K562 (cell line): ENCODE measurements around the gene ZBTB49. TPM values are rescaled to one million over a fixed set of nuclear protein-coding genes. Genes with fewer than 3 reads are reported as not detected.

Experiments used
- ATAC-seq: fragments of 200-7000 bp; cut with Tn5 transposase; 3 replicates; pipeline ENCODE4 v1.9.1; 2020; ENCODE audit warnings: moderate library complexity
- BruUV-seq: library from RNA; stranded (reverse); fragments of 400-500 nt; replicated peaks from 2 replicates; lab custom pipeline; 2021; lab: Mats Ljungman, UMichigan
- CTCF ChIA-PET: fragments of 300-600 bp; formaldehyde crosslinking; extraction: SDS; loops from one replicate; lab custom pipeline; 2021; ENCODE audit warnings: low intra/inter-chr PET ratio; lab: Yijun Ruan, JAX
- POLR2A ChIA-PET: fragments of 300-600, 350-650 bp; sonication (Branson Sonifier 250); formaldehyde crosslinking; extraction: SDS; loops from one replicate; lab custom pipeline; 2021; ENCODE audit warnings: antibody characterized with exemption, inconsistent platforms; lab: Yijun Ruan, JAX
- DNase-seq, 4 experiments: peaks; one replicate each; pipeline versions ENCODE4 v3.0.0 to v3.0.0-alpha.2; 2011 to 2018; ENCODE audit warnings: low spot score in 3 of 4, mixed read lengths in 3 of 4; ENCODE audit errors: extremely low read depth in 1 of 4
- FAIRE-seq: peaks from 2 replicates; lab custom pipeline; 2011; peaks lifted over from hg19 to GRCh38; lab: Jason Lieb, UNC
- H2AFZ ChIP-seq: 2 replicates; pipeline ENCODE4 v1.6.0; 2011; ENCODE audit warnings: low read depth, low read length, control low read depth, inconsistent platforms
- H3K27ac ChIP-seq: fragments of 200-600 bp; 3 replicates; pipeline ENCODE4 v1.8.0; 2011; ENCODE audit warnings: low read depth, mild to moderate bottlenecking, control low read depth, inconsistent platforms, low read length, moderate library complexity, mixed read lengths; ENCODE audit errors: extremely low read depth
- H3K27me3 ChIP-seq, 2 experiments: fragments of 300-600 bp in 1 of 2; 2 replicates in 1 of 2; 3 replicates in 1 of 2; pipeline versions ENCODE4 v1.6.0 to v1.8.0; 2011; ENCODE audit warnings: inconsistent platforms in 2 of 2, low read length in 2 of 2, mild to moderate bottlenecking in 1 of 2, mixed read lengths in 1 of 2, moderate library complexity in 1 of 2; ENCODE audit not compliant: control insufficient read depth in 2 of 2, insufficient read depth in 2 of 2
- H3K36me3 ChIP-seq: fragments of 300-600 bp; 3 replicates; pipeline ENCODE4 v1.8.0; 2011; ENCODE audit warnings: mild to moderate bottlenecking, low read length, inconsistent platforms; ENCODE audit not compliant: control insufficient read depth, insufficient read depth
- H3K4me1 ChIP-seq, 2 experiments: fragments of 200-600 bp in 1 of 2; replicated peaks in 1 of 2; 2 replicates in 1 of 2; 3 replicates in 1 of 2; pipeline versions ENCODE4 v1.5.1 to v1.8.0; 2011; ENCODE audit warnings: inconsistent platforms in 2 of 2, low read length in 2 of 2, mild to moderate bottlenecking in 1 of 2, mixed read lengths in 1 of 2, moderate library complexity in 1 of 2; ENCODE audit not compliant: control insufficient read depth in 2 of 2, insufficient read depth in 2 of 2
- H3K4me2 ChIP-seq: 2 replicates; pipeline ENCODE4 v1.6.1; 2011; ENCODE audit warnings: low read length, control low read depth, inconsistent platforms, mixed read lengths; ENCODE audit not compliant: insufficient read depth
- H3K4me3 ChIP-seq: fragments of 200-600 bp; sonication (generic), shearing (Covaris generic); 2 replicates; pipeline ENCODE4 v1.5.1; 2016; ENCODE audit warnings: control low read depth, inconsistent platforms
- H3K79me2 ChIP-seq: fragments of 200-600 bp; 3 replicates; pipeline ENCODE4 v1.8.0; 2011; ENCODE audit warnings: low read length, inconsistent platforms; ENCODE audit not compliant: control insufficient read depth, insufficient read depth
- H3K9ac ChIP-seq, 2 experiments: 2 replicates each; pipeline versions ENCODE4 v1.6.0 to v1.6.1; 2011; ENCODE audit warnings: low read depth in 2 of 2, low read length in 2 of 2, control low read depth in 1 of 2, inconsistent platforms in 1 of 2, mild to moderate bottlenecking in 1 of 2, mixed read lengths in 1 of 2; ENCODE audit not compliant: insufficient read depth in 1 of 2
- H3K9me1 ChIP-seq: one replicate; pipeline ENCODE4 v1.6.0; 2011; ENCODE audit warnings: inconsistent platforms, mild to moderate bottlenecking, low read length, moderate library complexity; ENCODE audit not compliant: control insufficient read depth, insufficient read depth
- H3K9me3 ChIP-seq: replicated peaks from 2 replicates; pipeline ENCODE4 v1.5.1; 2011; ENCODE audit warnings: low read depth, low read length, inconsistent platforms; ENCODE audit not compliant: control insufficient read depth, insufficient read depth
- H4K20me1 ChIP-seq: replicated peaks from 2 replicates; pipeline ENCODE4 v1.6.1; 2011; ENCODE audit warnings: low read length, inconsistent platforms, mixed read lengths; ENCODE audit not compliant: control insufficient read depth, insufficient read depth
- ELF2 ChIP-seq: fragments of 250-450 bp; sonication (Bioruptor Pico); IDR thresholded peaks from 2 replicates; pipeline ENCODE4 v1.5.0; 2021; ENCODE audit warnings: mild to moderate bottlenecking
- ETS2 ChIP-seq: IDR thresholded peaks from 2 replicates; pipeline ENCODE4 v1.6.1; 2016; ENCODE audit warnings: borderline replicate concordance, missing genetic modification characterization, mild to moderate bottlenecking, moderate library complexity, missing compliant biosample characterization; ENCODE audit not compliant: poor library complexity, severe bottlenecking
- FOXM1 ChIP-seq, 2 experiments: fragments of 450-650 bp in 1 of 2; sonication (generic) in 1 of 2; formaldehyde crosslinking in 1 of 2; IDR thresholded peaks; 2 replicates each; pipeline versions ENCODE4 v1.6.1 to v1.9.0; 2017 to 2022; ENCODE audit warnings: low read depth in 2 of 2, mild to moderate bottlenecking in 2 of 2, missing genetic modification reagents in 1 of 2, moderate library complexity in 1 of 2
- GABPA ChIP-seq: fragments of 200-800 bp; sonication (Bioruptor generic); conservative IDR thresholded peaks from 2 replicates; pipeline ENCODE4 v1.6.1; 2016; ENCODE audit warnings: low read depth, missing genetic modification characterization, missing compliant biosample characterization
- HDGF ChIP-seq: fragments of 450-650 bp; IDR thresholded peaks from 2 replicates; pipeline ENCODE4 v1.6.1; 2016
- HNRNPLL ChIP-seq: fragments of 200-400 bp; formaldehyde crosslinking; IDR thresholded peaks from 2 replicates; pipeline ENCODE4 v1.6.1; 2017; ENCODE audit warnings: low read length, low read depth, mild to moderate bottlenecking; ENCODE audit not compliant: poor library complexity, severe bottlenecking
- MAFK ChIP-seq: IDR thresholded peaks from 2 replicates; pipeline ENCODE4 v1.6.1; 2011; ENCODE audit warnings: low read length, improper control_type of control experiment
- MCM2 ChIP-seq: fragments of 450-650 bp; IDR thresholded peaks from 2 replicates; pipeline ENCODE4 v1.6.1; 2017; ENCODE audit warnings: low read depth, mild to moderate bottlenecking
- NCOA6 ChIP-seq: fragments of 450-650 bp; IDR thresholded peaks from 2 replicates; pipeline ENCODE4 v1.6.1; 2017; ENCODE audit warnings: mild to moderate bottlenecking
- NR2F6 ChIP-seq: fragments of 450-650 bp; formaldehyde crosslinking; IDR thresholded peaks from 2 replicates; pipeline ENCODE4 v1.4.0; 2020; ENCODE audit warnings: mild to moderate bottlenecking
- RFX7 ChIP-seq: fragments of 250-450 bp; sonication (Bioruptor Pico); IDR thresholded peaks from 2 replicates; pipeline ENCODE4 v1.5.1; 2021; ENCODE audit warnings: mild to moderate bottlenecking
- RREB1 ChIP-seq: fragments of 250-450 bp; sonication (Bioruptor Pico); IDR thresholded peaks from 2 replicates; pipeline ENCODE4 v1.4.0; 2020
- SRSF3 ChIP-seq: fragments of 200-400 bp; formaldehyde crosslinking; IDR thresholded peaks from 2 replicates; pipeline ENCODE4 v1.6.1; 2016; ENCODE audit warnings: mild to moderate bottlenecking, low read length, moderate library complexity; ENCODE audit not compliant: insufficient read depth
- TRIM24 ChIP-seq, 2 experiments: fragments of 450-650 bp; IDR thresholded peaks; 2 replicates each; pipeline ENCODE4 v1.6.1; 2016
- WGBS: fragments of 100-300 bp; shearing (Covaris generic); methylation state at CpG from one replicate; pipeline ENCODE4 v1.1.6; 2016; ENCODE audit warnings: low coverage, mixed read lengths; ENCODE audit not compliant: insufficient coverage; ENCODE audit errors: missing lambda C conversion rate; 5-methylcytosine and 5-hydroxymethylcytosine counted together
- in situ Hi-C: fragments of 300-500 bp; cut with MboI; formaldehyde crosslinking; loops from 4 replicates; pipeline ENCODE4 v1.15.0; 2018; ENCODE audit warnings: inconsistent platforms, mixed read lengths
- intact Hi-C: fragments of 100-400 bp; cut with micrococcal nuclease; formaldehyde crosslinking; loops from 2 replicates; pipeline ENCODE4 v1.14.2; 2022
- polyA plus RNA-seq, 8 experiments: library from polyadenylated mRNA; depleted of rRNA in 4 of 8; stranded (reverse) in 5 of 8; unstranded in 3 of 8; fragments of >200 nt; fragmentation: Nextera tagmentation in 2 of 8; fragmentation: Illumina TruSeq in 1 of 8; extraction: Ambion mirVana in 2 of 8; extraction: Trizol in 1 of 8; gene quantifications; 2 replicates each; pipeline versions ENCODE4 v1.2.1 to v1.2.3, GENCODE V29; 2011 to 2014; ENCODE audit warnings: inconsistent platforms in 1 of 8, missing spikeins in 1 of 8
- total RNA-seq, 7 experiments: library from RNA; depleted of rRNA in 6 of 7; stranded (reverse); fragments of >200 nt in 6 of 7; fragmentation: Illumina TruSeq in 2 of 7; extraction: Trizol in 2 of 7; gene quantifications; 2 replicates each; pipeline versions ENCODE4 v1.2.1 to v1.2.3, GENCODE V29; 2011 to 2021; ENCODE audit warnings: low replicate concordance in 1 of 7
- TF ChIP-seq, protein P1 (sequence below): fragments of 250-450 bp; sonication (Bioruptor Pico); IDR thresholded peaks from 2 replicates; pipeline ENCODE4 v1.4.0; 2020; ENCODE audit warnings: mild to moderate bottlenecking

Gene ZBTB49
- total and polyA plus RNA-seq, 9 of the 15 experiments (the other 6 are each of a cell fraction or from before 2014, with no cell fraction given) = 0.49 to 8.0 (median 4.2) TPM

DNA sequence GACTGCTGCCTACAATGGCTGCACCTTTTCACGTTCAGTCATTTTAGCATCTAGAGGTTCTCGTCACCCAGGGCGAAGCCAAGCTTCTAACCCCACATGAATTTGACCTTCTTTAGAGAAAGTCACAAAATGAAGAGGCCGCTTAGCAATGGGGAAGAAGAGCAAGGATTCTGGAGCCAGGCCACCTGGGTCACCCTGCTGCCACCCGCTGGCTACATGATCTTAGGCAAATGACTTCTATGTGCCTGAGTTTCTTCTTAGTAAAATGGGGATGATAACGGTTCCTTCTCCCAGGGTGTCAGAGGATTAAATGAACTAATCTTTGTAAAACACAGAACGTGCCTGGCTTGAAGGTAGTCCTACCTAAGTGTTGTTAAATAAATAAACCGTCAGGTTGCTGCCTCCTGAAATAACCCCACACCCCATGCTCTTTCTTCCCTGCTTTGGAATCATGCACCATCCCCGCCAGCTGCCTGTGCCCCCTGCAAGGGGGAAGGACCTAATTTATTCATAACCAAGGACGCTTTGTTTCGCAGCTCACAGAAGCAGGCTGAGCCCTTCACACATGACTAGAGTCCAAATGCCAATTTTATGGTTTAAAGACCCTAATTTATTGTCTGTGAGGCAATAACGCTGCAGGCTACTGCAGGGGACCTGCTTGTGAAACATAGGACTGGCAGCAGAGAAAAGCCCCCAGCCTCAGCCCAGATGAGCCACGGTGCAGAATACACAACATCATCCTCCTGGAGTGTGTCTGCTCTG is 68.2 kb downstream of the ZBTB49 start:
- 0% methylated on average over 11 of the region's 13 CpGs for WGBS
- Histone ChIP-seq H3K9me1 (no peaks in the 10 kb centered on the region), H3K4me3 (no peak overlapping the region), H3K9ac (no peak overlapping the region), H3K27me3 (peaks cover 55 to 72% of the 10 kb centered on the region in 2 experiments), H3K79me2 (no peaks in the 10 kb centered on the region), H2AFZ (no peak overlapping the region), H3K9me3 (no peaks in the 10 kb centered on the region), H3K36me3 (no peaks in the 10 kb centered on the region), H3K4me2 (no peak overlapping the region), H3K4me1 (peaks cover 0 to 7% of the 10 kb centered on the region in 2 experiments; a peak in 1 of 5 replicates), H4K20me1 (no peaks in the 10 kb centered on the region), H3K27ac (no peak overlapping the region)
- in situ Hi-C loops (no loop called here), intact Hi-C loops (no loop called here)
- no TSS peak for BruUV-seq
- no peak for FAIRE-seq
- TF ChIP-seq MCM2 (no peak), NCOA6 (no peak), MAFK (no peak), ELF2 (CRISPR knock-in tag) (no peak), RFX7 (no peak), RREB1 (CRISPR knock-in tag) (no peak), HNRNPLL (no peak), ETS2 (tag) (no peak), TRIM24 (IDR thresholded peaks at IDR 0.05) (no peak), SRSF3 (no peak), FOXM1 (IDR thresholded peaks at IDR 0.05; ENCODE audit: low read depth) (no peak), FOXM1 (CRISPR knock-in tag; IDR thresholded peaks at IDR 0.05; ENCODE audit: low read depth) (no peak), GABPA (tag) (no peak), NR2F6 (CRISPR knock-in tag) (no peak), HDGF (no peak)
- TF ChIP-seq, protein P1, sequence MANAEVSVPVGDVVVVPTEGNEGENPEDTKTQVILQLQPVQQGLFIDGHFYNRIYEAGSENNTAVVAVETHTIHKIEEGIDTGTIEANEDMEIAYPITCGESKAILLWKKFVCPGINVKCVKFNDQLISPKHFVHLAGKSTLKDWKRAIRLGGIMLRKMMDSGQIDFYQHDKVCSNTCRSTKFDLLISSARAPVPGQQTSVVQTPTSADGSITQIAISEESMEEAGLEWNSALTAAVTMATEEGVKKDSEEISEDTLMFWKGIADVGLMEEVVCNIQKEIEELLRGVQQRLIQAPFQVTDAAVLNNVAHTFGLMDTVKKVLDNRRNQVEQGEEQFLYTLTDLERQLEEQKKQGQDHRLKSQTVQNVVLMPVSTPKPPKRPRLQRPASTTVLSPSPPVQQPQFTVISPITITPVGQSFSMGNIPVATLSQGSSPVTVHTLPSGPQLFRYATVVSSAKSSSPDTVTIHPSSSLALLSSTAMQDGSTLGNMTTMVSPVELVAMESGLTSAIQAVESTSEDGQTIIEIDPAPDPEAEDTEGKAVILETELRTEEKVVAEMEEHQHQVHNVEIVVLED (CRISPR knock-in tag) = no peak
- POLR2A ChIA-PET = interaction anchor here (0.7 kb wide), 1 partner anchor 1201 kb away, joined by 3 read pairs; no protein-coding TSS in a partner anchor
- ATAC-seq = no peak
- CTCF ChIA-PET = no interaction called here
- no peak for DNase-seq
